GM06990 (cell line): ENCODE results near the gene GRID2.

ENCODE experiments used
- DNase-seq: peaks from one replicate; pipeline ENCODE4 v3.0.0-alpha.2; 2011; ENCODE audit not compliant: insufficient read length; ENCODE audit errors: extremely low read depth
- H3K27me3 ChIP-seq: replicated peaks from 2 replicates; pipeline ENCODE4 v1.6.0; 2011; ENCODE audit warnings: low read length; ENCODE audit not compliant: control insufficient read depth, insufficient read depth
- H3K36me3 ChIP-seq: 2 replicates; pipeline ENCODE4 v1.5.1; 2011; ENCODE audit warnings: low read length; ENCODE audit not compliant: control insufficient read depth, insufficient read depth
- H3K4me3 ChIP-seq: replicated peaks from 2 replicates; pipeline ENCODE4 v1.5.1; 2011; ENCODE audit warnings: low read depth, mild to moderate bottlenecking, control low read depth, low read length
- CTCF ChIP-seq: IDR thresholded peaks from 2 replicates; pipeline ENCODE4 v1.5.1; 2011; ENCODE audit warnings: low read length, control low read depth, mild to moderate bottlenecking, inconsistent platforms; ENCODE audit not compliant: insufficient read depth, poor library complexity, severe bottlenecking

The GRID2 gene

GRCh38 chr4:92825791-92826190 is 522.0 kb downstream of the GRID2 start:
- TF ChIP-seq CTCF, result no peak
- no peak for DNase-seq
- Histone ChIP-seq H3K36me3 (no peaks in the 10 kb centered on the region), H3K4me3 (no peak overlapping the region), H3K27me3 (no peaks in the 10 kb centered on the region)

GRCh38 chr4:92830771-92831170 is 527.0 kb downstream of the GRID2 start:
- TF ChIP-seq CTCF, result no peak
- no peaks in the 10 kb centered on the region for H3K36me3 ChIP-seq
- no peak overlapping the region for H3K4me3 ChIP-seq
- DNase-seq, result no peak
- no peaks in the 10 kb centered on the region for H3K27me3 ChIP-seq

- Histone ChIP-seq H3K27me3 (no peaks in the 10 kb centered on the region), H3K4me3 (no peak overlapping the region), H3K36me3 (no peaks in the 10 kb centered on the region)
- DNase-seq, result no peak
- no peak for TF ChIP-seq CTCF
Observed at GRCh38 chr4:92840880-92841279, 537.1 kb downstream of the GRID2 start.

- no peaks in the 10 kb centered on the region for H3K27me3 ChIP-seq
- no peak for DNase-seq
- no peak overlapping the region for H3K4me3 ChIP-seq
- no peaks in the 10 kb centered on the region for H3K36me3 ChIP-seq
- TF ChIP-seq CTCF, result no peak
Observed at GRCh38 chr4:92843784-92844183, 540.0 kb downstream of the GRID2 start.

- no peak for DNase-seq
- no peak for TF ChIP-seq CTCF
- Histone ChIP-seq H3K4me3 (no peak overlapping the region), H3K36me3 (no peaks in the 10 kb centered on the region), H3K27me3 (no peaks in the 10 kb centered on the region)
Observed at GRCh38 chr4:92847026-92847425, 543.3 kb downstream of the GRID2 start.

GRCh38 chr4:92862509-92862908 is 558.7 kb downstream of the GRID2 start:
- no peaks in the 10 kb centered on the region for H3K27me3 ChIP-seq
- no peak for DNase-seq
- no peak for TF ChIP-seq CTCF
- no peak overlapping the region for H3K4me3 ChIP-seq
- no peaks in the 10 kb centered on the region for H3K36me3 ChIP-seq
